GM21390 (cell line): ENCODE data around the gene FSTL5.
"Not testable (repeated sequence)": the region's sequence is repeated elsewhere in the genome, so short reads cannot be mapped to it uniquely, and the experiment has no call there.

Experiments
- ATAC-seq: cut with Tn5 transposase; IDR thresholded peaks from one replicate; pipeline ENCODE4 v1.9.1; 2021; ENCODE audit not compliant: unreplicated experiment

FSTL5 gene

GRCh38 chr4:161850631-161851030, 313.2 kb downstream of the FSTL5 start:
- ATAC-seq = no peak

GRCh38 chr4:161841759-161842158, 322.0 kb downstream of the FSTL5 start:
- no peak for ATAC-seq

- ATAC-seq = no peak
Observed at GRCh38 chr4:161829591-161829990, 334.2 kb downstream of the FSTL5 start.

GRCh38 chr4:161828061-161828460, 335.7 kb downstream of the FSTL5 start:
- no peak for ATAC-seq

GRCh38 chr4:161827013-161827412, 336.8 kb downstream of the FSTL5 start:
- ATAC-seq = no peak

GRCh38 chr4:161823450-161823849, 340.4 kb downstream of the FSTL5 start:
- no peak for ATAC-seq

- ATAC-seq = no peak
Observed at GRCh38 chr4:161822174-161822573, 341.6 kb downstream of the FSTL5 start.

- no peak for ATAC-seq
Observed at GRCh38 chr4:161817914-161818313, 345.9 kb downstream of the FSTL5 start.

- ATAC-seq = no peak
Observed at GRCh38 chr4:161816958-161817357, 346.8 kb downstream of the FSTL5 start.

GRCh38 chr4:161815841-161816240, 348.0 kb downstream of the FSTL5 start:
- ATAC-seq = no peak

- ATAC-seq = no peak
Observed at GRCh38 chr4:161813889-161814288, 349.9 kb downstream of the FSTL5 start.

- no peak for ATAC-seq
Observed at GRCh38 chr4:161813389-161813788, 350.4 kb downstream of the FSTL5 start.

- no peak for ATAC-seq
Observed at GRCh38 chr4:161803171-161803570, 360.6 kb downstream of the FSTL5 start.

GRCh38 chr4:161799710-161800109, 364.1 kb downstream of the FSTL5 start:
- ATAC-seq = no peak

GRCh38 chr4:161792991-161793390, 370.8 kb downstream of the FSTL5 start:
- ATAC-seq = no peak

- no peak for ATAC-seq
Observed at GRCh38 chr4:161791796-161792556, 371.8 kb downstream of the FSTL5 start.

- ATAC-seq = no peak
Observed at GRCh38 chr4:161767116-161767515, 396.7 kb downstream of the FSTL5 start.

GRCh38 chr4:161762796-161763195, 401.0 kb downstream of the FSTL5 start:
- no peak for ATAC-seq

GRCh38 chr4:161760008-161760407, 403.8 kb downstream of the FSTL5 start:
- ATAC-seq = no peak

- ATAC-seq = not testable (repeated sequence)
Observed at GRCh38 chr4:161758412-161758811, 405.4 kb downstream of the FSTL5 start.

GRCh38 chr4:161728929-161729328, 434.9 kb downstream of the FSTL5 start:
- no peak for ATAC-seq

- no peak for ATAC-seq
Observed at GRCh38 chr4:161721947-161722346, 441.9 kb downstream of the FSTL5 start.

- ATAC-seq = no peak
Observed at GRCh38 chr4:161717084-161717483, 446.7 kb downstream of the FSTL5 start.
